Measurements from ENCODE around the gene ITGAV. TPM values are rescaled to one million over a fixed set of nuclear protein-coding genes. Genes with fewer than 3 reads are reported as not detected.

The ITGAV gene
- total and polyA plus RNA-seq, 2 donors (not counting 3 experiments of a cell fraction or from before 2014, with no cell fraction given) = 61.8 to 131 TPM

DNA sequence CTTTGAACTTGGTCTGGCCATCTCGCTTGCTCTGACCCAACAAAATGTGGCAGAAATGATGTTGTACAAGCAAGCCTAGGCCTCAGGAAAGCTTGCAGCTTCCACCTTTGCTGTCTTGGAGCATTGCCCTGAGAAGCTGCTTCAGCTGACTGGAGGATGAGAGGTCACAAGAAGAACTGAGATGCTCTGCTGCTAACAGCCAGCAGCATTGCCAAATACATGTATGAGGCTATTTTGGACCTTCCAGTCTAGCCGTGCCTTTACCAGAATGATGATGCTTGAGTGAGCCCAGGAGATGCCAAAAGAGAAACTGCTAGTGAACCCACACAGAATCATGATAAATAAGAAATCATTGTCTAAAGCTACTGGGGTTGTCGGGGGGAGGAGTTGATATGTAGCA is 13.2 kb upstream of the ITGAV start:
- TF ChIP-seq EZH2 (IDR thresholded peaks at IDR 0.05; ENCODE audit: borderline replicate concordance, low read depth, low read length, severe bottlenecking) (no peak), POLR2AphosphoS5 (IDR thresholded peaks at IDR 0.05; ENCODE audit: insufficient read depth, low read depth, low read length) (no peak), POLR2A (IDR thresholded peaks at IDR 0.05; ENCODE audit: low read depth, low read length) (no peak), FOS (IDR thresholded peaks at IDR 0.05; ENCODE audit: borderline replicate concordance, insufficient read depth, low read length) (no peak), MAX (IDR thresholded peaks at IDR 0.05; ENCODE audit: insufficient read depth, insufficient read length) (no peak), GATA2 (IDR thresholded peaks at IDR 0.05; ENCODE audit: insufficient read depth, insufficient read length, low read depth, low read length) (no peak), JUN (IDR thresholded peaks at IDR 0.05; ENCODE audit: borderline replicate concordance, insufficient read depth, insufficient read length, low read depth) (no peak), MYC (IDR thresholded peaks at IDR 0.05; ENCODE audit: low read depth, low read length) (no peak)
- TF ChIP-seq, protein P1, sequence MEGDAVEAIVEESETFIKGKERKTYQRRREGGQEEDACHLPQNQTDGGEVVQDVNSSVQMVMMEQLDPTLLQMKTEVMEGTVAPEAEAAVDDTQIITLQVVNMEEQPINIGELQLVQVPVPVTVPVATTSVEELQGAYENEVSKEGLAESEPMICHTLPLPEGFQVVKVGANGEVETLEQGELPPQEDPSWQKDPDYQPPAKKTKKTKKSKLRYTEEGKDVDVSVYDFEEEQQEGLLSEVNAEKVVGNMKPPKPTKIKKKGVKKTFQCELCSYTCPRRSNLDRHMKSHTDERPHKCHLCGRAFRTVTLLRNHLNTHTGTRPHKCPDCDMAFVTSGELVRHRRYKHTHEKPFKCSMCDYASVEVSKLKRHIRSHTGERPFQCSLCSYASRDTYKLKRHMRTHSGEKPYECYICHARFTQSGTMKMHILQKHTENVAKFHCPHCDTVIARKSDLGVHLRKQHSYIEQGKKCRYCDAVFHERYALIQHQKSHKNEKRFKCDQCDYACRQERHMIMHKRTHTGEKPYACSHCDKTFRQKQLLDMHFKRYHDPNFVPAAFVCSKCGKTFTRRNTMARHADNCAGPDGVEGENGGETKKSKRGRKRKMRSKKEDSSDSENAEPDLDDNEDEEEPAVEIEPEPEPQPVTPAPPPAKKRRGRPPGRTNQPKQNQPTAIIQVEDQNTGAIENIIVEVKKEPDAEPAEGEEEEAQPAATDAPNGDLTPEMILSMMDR (IDR thresholded peaks at IDR 0.05; ENCODE audit: extremely low read depth in 1 of 2, insufficient read depth in 1 of 2, low read depth in 1 of 2, low read length in 2 of 2) = no peak
- dilution Hi-C loops (cut with MboI; ENCODE audit: extremely low pct_ligation_motif_present, low sequenced_read_pairs) = no loop called here
- no peak overlapping the region for H3K9ac ChIP-seq (replicated peaks; ENCODE audit: extremely low read depth, insufficient read depth, low read length)
- ChIA-PET CTCF (interaction anchor here (0.6 to 1.3 kb wide), 2 partner anchors 9 to 34 kb away, joined by 3 to 4 read pairs; no protein-coding TSS in a partner anchor), POLR2A (no interaction called here)
- no peak overlapping the region for H3K4me3 ChIP-seq (replicated peaks in 1 of 3; ENCODE audit: insufficient read depth in 1 of 3, low read depth in 1 of 3, low read length in 3 of 3)
- no peak overlapping the region for H3K4me2 ChIP-seq (ENCODE audit: insufficient read depth, low read length)
- no peaks in the 10 kb centered on the region for H3K36me3 ChIP-seq (ENCODE audit: control insufficient read depth in 2 of 2, extremely low read depth in 1 of 2, insufficient read depth in 2 of 2, low read length in 2 of 2)
- DNase-seq (ENCODE audit: low read depth, low spot score) (no peak), FAIRE-seq (no peak)
- H2AFZ ChIP-seq (ENCODE audit: low read depth, low read length) = no peak overlapping the region
- H3K4me1 ChIP-seq (ENCODE audit: control insufficient read depth, extremely low read depth, insufficient read depth, low read length) = peaks cover 18% of the 10 kb centered on the region
- H4K20me1 ChIP-seq (replicated peaks; ENCODE audit: control insufficient read depth, extremely low read depth, insufficient read depth, low read length) = no peaks in the 10 kb centered on the region
- intact Hi-C loops (cut with micrococcal nuclease) = no loop called here
- no peaks in the 10 kb centered on the region for H3K27me3 ChIP-seq (ENCODE audit: control insufficient read depth in 2 of 2, insufficient read depth in 2 of 2, low read length in 2 of 2)
- no peaks in the 10 kb centered on the region for H3K9me3 ChIP-seq (replicated peaks; ENCODE audit: control insufficient read depth, insufficient read depth, low read length)
- BruUV-seq (replicated peaks) = no TSS peak
- H3K9me1 ChIP-seq (replicated peaks; ENCODE audit: control insufficient read depth, extremely low read depth, insufficient read depth, low read length) = no peaks in the 10 kb centered on the region
- H3K79me2 ChIP-seq (ENCODE audit: control insufficient read depth, insufficient read depth, low read length) = no peaks in the 10 kb centered on the region
- no peak overlapping the region for H3K27ac ChIP-seq (ENCODE audit: insufficient read depth, low read depth, low read length)
